Stimulated activated CD8-positive, alpha-beta memory T cell treated with anti-CD3 and anti-CD28 coated beads, Interleukin-4, amount 100 ng/mL, for 24 hours (primary cell): ENCODE measurements around the gene MCC.
A peak's percentile ranks its signal among the peaks of the same experiment; 100 is the strongest.
"Not testable (repeated sequence)": the region's sequence is repeated elsewhere in the genome, so short reads cannot be mapped to it uniquely, and the experiment has no call there.

Experiments used
- DNase-seq: peaks from one replicate; pipeline ENCODE4 v3.0.0-alpha.2; 2020; ENCODE audit warnings: low read depth

MCC gene

GRCh38 chr5:113425909-113426308 is 62.3 kb downstream of the MCC start:
- no peak for DNase-seq

DNA sequence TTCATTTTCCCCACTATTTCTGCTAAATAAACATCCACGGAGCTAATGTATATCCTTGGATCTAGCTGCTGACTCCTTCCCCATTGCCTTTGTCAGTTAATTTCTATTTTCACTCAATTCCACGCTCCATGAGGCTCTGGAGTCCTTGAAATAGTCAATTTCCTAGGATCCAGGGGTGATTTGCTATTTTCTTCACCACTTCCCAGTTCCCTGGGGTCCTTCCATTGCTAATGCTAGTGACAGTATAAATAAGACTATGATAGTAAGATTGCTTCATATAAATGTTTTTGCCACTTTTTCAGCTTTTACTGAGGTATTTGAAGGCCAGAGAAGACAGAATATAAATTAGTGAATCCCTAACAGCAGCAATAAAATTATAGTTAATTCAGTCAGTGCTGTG is 66.6 kb downstream of the MCC start:
- no peak for DNase-seq

DNA sequence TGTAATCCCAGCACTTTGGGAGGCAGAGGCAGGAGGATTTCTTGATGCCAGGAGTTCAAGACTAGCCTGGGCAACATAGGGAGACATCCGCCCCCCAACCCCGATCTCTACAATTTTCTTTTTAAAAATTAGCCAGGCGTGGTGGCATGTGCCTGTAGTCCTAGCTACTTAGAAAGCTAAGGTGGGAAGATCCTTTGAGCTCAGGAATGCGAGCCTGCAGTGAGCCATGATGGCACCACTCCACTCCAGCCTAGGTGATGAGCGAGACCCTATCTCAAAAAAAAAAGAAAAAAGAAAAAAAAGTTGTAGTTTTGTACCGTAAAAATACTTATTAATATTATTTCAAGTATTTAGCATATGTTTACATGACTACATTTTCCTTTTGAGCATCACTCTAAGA is 82.7 kb downstream of the MCC start:
- no peak for DNase-seq

GRCh38 chr5:113404269-113404668 is 84.0 kb downstream of the MCC start:
- DNase-seq, result no peak

GRCh38 chr5:113397986-113398385 is 90.3 kb downstream of the MCC start:
- not testable (repeated sequence) for DNase-seq

GRCh38 chr5:113397046-113397445 is 91.2 kb downstream of the MCC start:
- no peak for DNase-seq

- DNase-seq, result no peak
Measured at GRCh38 chr5:113394658-113395057, 93.6 kb downstream of the MCC start.

- DNase-seq, result no peak
Measured at GRCh38 chr5:113390224-113390623, 98.0 kb downstream of the MCC start.

- no peak for DNase-seq
Measured at GRCh38 chr5:113389116-113389515, 99.1 kb downstream of the MCC start.

DNA sequence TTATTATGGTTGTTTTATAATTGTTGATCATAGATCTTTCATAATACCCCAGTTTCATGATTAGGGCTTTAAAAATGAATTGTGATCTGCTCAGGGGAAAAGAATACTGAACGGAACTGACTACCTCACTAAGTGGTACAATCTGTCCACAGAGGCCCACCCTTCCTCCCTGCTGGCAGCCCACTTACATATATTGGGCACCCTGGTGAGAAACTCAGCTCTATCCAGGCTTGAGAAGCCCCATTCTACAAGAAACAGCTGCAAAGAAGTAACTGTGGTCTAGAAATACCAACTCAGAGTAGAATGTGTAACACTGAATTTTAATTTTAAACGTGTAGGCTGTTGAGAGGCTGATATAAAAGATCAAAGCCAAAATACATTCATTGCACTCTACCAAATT is 100.4 kb downstream of the MCC start:
- DNase-seq, result no peak

- no peak for DNase-seq
Measured at GRCh38 chr5:113384782-113385285, 103.4 kb downstream of the MCC start.

DNA sequence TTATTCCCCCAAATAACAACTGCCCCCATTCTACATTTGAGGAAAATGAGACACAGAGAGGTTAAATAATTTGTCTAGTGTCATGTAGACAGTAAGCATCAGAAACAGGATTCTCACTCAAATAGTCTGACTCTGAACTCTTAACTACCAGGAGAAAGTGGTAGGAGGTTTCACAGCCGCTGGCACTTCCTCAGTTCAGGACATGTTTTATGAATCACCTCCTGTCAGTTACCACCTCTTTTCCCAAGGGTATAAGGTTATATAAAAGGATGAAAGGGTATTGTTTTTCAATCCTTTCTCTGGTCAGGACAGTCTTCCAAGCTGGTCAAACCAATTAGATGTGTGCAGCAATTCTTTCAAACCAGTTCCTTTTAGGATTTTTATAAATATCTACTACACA is 105.5 kb downstream of the MCC start:
- DNase-seq, result no peak

- DNase-seq, result no peak
Measured at GRCh38 chr5:113381791-113382190, 106.5 kb downstream of the MCC start.

GRCh38 chr5:113380807-113381326 is 107.4 kb downstream of the MCC start:
- DNase-seq, result no peak

GRCh38 chr5:113379936-113380806 is 108.1 kb downstream of the MCC start:
- DNase-seq, result no peak

DNA sequence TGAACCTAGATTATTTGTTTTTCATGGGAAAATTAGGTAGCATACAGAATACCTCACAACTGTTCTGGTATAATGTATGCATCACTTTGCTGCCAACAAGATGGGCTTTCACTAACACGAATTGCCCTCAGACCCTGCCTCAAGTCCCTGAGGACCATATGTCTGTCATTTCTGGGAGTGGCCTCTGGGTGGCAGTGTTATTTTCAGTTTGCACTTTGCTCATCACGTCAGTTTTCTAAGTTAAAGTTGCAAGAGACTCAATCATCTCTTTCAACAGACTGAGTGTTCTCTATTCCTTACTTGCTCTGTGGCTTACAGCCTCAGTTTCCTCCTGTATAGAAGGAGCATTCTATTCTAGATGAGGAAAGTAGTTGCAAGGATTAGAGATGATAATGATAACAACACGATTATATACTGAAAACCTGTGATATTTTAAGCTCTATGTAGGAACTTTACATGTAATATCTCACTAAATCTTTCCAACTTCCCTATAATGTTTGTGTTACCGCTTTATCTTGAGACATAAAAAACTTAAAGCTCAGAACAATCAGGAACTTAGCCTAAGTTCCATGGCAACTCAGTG is 109.2 kb downstream of the MCC start:
- peak; percentile 20 for DNase-seq

- DNase-seq, result no peak
Measured at GRCh38 chr5:113378514-113378913, 109.7 kb downstream of the MCC start.

GRCh38 chr5:113378081-113378480 is 110.2 kb downstream of the MCC start:
- DNase-seq, result no peak

DNA sequence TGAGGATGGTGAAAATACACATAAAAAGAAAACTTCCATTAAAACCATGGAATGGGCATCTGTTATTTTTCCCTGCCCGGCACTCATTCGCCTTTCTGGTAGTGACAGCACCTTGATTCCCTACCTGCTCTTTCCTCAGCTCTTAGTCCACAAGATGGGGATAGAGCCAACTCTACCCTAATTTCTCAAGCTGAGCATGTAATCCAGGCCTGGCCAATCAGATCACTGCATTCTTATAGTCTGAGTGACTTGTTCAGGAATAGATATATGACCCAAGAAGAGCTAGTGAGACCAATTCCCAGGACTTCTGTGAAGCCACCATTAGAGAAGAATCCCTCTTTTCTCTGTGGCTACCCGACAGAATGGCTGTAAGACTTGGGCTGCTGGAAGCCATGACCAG is 111.6 kb downstream of the MCC start:
- no peak for DNase-seq

- DNase-seq, result no peak
Measured at GRCh38 chr5:113375480-113376060, 112.7 kb downstream of the MCC start.

DNA sequence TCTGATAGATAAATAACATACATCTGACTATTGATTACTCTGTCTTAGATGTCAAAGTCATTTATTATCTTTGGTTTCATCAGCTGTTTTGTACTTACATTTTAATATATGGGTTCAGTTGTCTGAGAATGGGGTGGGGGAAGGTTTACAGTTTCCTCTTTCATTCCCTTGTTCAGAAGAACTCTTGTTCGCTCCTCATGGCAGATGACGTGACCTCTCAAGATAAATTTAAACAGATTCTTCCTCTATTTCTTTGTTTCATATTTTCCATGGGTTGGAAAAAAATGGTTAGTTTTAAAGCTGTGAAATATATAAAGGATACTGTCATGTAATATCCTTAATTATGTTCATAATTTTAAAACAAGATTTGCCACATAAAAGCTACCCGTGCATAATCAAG is 114.8 kb downstream of the MCC start:
- no peak for DNase-seq

DNA sequence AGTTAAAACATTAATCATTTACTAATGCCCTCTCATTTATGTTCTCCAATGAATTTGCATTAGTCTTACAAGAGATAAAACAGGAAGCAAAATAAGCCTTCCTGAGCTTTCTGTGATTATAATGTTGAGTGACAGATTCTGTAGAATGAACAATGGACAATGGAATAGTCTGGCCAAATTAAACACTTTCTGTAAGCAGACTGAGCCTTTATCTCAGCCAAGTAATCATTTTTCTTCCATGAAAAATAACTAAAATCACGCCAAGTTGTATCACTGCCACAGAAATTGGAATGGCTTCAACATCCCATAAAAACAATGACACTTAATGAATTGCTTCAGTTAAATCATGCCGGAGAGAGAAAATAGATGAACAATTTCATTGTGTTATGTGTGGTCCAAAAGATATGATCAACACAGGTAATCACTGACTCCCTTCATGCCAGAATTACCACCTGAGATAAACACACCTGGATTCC is 116.5 kb downstream of the MCC start:
- no peak for DNase-seq

DNA sequence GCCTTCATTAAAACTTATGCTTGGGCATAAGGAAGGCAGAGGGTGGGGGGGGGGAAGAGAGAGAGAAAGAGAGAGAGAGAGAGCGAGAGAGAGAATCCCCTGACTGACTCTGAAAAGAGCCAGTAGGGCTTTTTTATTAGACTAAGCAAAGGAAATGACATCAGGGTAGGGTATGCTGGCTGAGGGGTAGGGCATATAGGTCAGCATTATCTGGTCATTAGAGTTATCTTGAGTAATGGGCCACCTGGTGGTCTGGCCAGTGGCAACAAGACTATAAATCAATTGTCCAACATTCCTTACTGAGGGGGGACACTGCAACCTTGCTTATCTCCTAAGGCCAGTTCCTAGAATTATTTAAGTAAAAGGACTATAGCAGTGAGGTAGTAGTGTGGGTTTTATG is 120.7 kb downstream of the MCC start:
- no peak for DNase-seq
